Muscle of back (tissue), 11 donors: ENCODE data around the gene ZFHX3. TPM values are rescaled to one million over a fixed set of nuclear protein-coding genes. Genes with fewer than 3 reads are reported as not detected.

Experiments
- DNase-seq, 3 donors: peaks; one replicate each; pipeline versions ENCODE4 v3.0.0 to v3.0.0-alpha.2; 2013
- polyA plus RNA-seq, 10 donors: library from polyadenylated mRNA; unstranded; fragments of 120-200 nt; gene quantifications; one replicate each; pipeline ENCODE4 v1.2.1, GENCODE V29; 2013; ENCODE audit not compliant: insufficient read length in 10 of 10

The ZFHX3 gene
- polyA plus RNA-seq, 10 donors: 7.4 to 13.0 (median 11.1) TPM

- no peak for DNase-seq
These were observed 97.3 kb downstream of the ZFHX3 start for GRCh38 chr16:72950669-72951068.

- no peak for DNase-seq
These were observed 99.6 kb downstream of the ZFHX3 start for GRCh38 chr16:72948238-72948829.

GRCh38 chr16:72947379-72948237 is 100.3 kb downstream of the ZFHX3 start:
- DNase-seq: peak in 1 of 3 donors; percentile 16

- DNase-seq: no peak
These were observed 101.3 kb downstream of the ZFHX3 start for GRCh38 chr16:72946474-72947194.

- no peak for DNase-seq
These were observed 101.9 kb downstream of the ZFHX3 start for GRCh38 chr16:72946063-72946462.

- no peak for DNase-seq
These were observed 102.3 kb downstream of the ZFHX3 start for GRCh38 chr16:72945611-72946010.

- DNase-seq: no peak
These were observed 103.0 kb downstream of the ZFHX3 start for GRCh38 chr16:72944757-72945485.

DNA sequence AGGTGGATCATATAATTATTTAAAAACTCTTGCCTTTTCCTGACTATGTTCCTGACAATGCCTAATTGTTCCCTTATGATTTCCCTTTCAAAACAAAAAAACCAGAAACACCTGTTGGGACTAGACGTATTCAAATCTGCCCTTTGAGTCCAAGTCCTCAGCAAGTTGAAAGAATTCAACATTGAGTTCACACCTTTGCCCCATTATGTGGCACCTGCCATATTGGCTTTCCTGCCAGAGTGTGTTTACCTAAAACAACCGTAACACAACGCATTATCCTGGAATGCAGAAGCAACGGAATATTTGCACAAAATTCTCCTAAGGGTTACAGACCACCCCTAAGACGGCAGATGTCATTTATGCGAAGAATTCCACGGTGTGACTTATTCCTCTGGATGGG is 105.9 kb downstream of the ZFHX3 start:
- no peak for DNase-seq

DNA sequence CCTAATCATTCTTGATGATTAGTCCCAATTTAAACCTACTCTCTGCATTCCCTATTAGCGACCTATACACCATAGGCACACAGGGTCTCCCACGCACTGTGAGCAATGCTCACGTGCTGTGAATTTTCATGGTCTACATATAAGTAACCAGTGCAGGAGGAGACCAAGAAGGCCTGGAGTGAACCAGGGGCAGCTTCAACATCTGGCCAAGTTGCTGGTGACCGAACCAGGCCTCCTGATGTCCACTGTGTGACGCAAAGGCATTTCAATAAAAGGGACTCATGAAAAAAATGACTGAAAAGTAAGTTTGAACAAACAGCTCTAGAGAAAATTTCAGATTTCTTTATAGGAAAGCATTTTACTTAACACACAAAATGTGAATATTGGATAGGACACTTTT is 107.0 kb downstream of the ZFHX3 start:
- DNase-seq: no peak

DNA sequence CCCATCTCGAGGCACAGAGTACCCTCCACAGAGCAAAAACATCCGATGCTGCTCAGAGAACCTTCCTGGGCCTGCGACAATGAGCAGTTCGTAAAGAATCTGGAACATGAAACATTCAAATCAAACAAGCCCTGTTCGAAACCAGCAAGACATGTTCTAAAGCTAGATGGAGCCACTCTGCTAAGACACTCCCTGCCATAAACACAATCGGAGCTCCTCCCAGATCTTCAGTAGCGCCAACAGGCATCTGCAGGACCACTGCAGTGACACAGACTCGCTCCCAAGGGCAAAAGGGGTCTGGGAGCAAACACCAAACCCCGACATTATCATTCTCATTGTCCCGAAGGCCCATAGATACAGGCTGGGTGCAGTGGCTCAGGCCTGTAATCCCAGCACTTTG is 108.7 kb downstream of the ZFHX3 start:
- peak; percentile 51 to 84 (median 53) for DNase-seq

DNA sequence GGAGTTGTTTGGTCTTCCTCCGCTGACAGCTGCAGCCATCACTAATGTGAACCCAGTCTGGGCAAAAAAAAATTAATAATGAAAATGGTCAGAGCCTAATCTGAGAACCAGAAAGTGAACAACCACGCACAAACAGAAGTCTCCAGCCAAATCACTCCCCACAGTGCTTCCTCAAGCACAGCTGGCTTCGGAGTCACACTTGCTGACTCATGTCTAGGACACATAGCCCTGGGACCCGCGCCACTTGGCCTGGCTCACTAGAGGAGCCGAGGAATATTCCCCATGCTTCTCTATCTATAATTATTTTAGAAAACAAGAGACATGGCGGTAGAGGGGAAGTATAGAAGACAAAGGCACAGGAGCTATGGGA is 109.1 kb downstream of the ZFHX3 start:
- peak; percentile 79 to 94 (median 90) for DNase-seq

- peak in 1 of 3 donors; percentile 39 for DNase-seq
These were observed 109.8 kb downstream of the ZFHX3 start for GRCh38 chr16:72937916-72938794.

GRCh38 chr16:72937360-72937759 is 110.6 kb downstream of the ZFHX3 start:
- DNase-seq: no peak

- DNase-seq: no peak
These were observed 111.5 kb downstream of the ZFHX3 start for GRCh38 chr16:72936408-72936807.

GRCh38 chr16:72935896-72936295 is 112.0 kb downstream of the ZFHX3 start:
- DNase-seq: peak in 1 of 3 donors; percentile 58

GRCh38 chr16:72934636-72935403 is 113.1 kb downstream of the ZFHX3 start:
- DNase-seq: no peak

DNA sequence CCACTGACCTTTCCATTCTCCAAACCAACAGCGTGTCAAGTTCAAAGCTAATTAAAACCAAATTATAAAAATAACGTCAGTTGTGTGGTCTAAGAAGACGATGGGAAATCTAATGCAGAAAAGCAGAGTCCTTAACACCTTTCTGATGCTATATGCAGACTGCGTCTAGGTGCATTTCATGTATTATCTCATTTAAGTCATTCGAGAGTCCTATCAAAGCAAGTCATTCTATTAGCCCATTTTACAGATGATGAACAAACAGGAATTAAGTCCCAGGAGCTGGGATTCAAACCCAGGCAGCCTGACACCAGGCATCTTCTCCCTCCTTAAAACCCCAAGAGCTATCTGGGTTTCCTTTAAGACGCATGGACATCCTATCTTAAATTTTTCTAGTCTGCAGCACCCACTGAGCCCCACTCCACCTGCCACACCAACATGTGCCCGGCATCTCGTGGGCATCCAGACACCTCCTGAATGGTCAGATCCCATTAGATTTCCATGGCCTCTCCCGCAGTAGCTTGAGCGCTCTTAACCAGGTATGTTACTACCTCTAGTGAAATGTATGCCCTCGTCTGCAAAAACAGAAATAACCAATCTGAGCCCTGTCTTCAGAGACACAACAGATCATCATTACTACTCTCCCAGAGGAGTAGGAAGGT is 115.1 kb downstream of the ZFHX3 start:
- no peak for DNase-seq

DNA sequence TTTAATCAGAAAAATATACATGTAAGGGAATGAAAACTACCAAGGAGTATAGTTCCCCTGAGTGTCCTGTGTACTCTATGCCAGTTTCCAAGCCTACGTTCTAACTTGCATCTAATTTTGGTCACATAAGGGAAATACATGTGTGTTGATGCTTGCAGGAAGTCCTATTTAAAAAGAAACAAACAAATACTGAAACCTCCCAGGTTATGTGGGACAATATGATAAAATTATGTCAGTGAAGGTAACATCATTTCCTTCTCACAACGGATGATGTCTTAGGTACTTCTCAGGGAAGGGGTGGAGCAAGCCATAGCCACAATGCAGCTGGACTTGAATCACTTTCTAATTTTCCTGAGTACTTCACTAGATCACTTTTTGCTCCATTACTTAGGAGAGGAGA is 115.9 kb downstream of the ZFHX3 start:
- no peak for DNase-seq

GRCh38 chr16:72930396-72930795 is 117.5 kb downstream of the ZFHX3 start:
- DNase-seq: no peak
